T-helper 1 cell treated with Interleukin-12 subunit alpha and Interleukin-12 subunit beta and Interleukin-4 antibody, amounts not matched to agents 30 μg/mL and 1 μg/mL, for 36 hours (primary cell): ENCODE data around the gene NRP1.

ENCODE experiments used
- H3K27ac Mint-ChIP-seq: one replicate; pipeline ENCODE4 v1.8.0; 2021; ENCODE audit warnings: mild to moderate bottlenecking, mixed read lengths
- H3K27me3 Mint-ChIP-seq: one replicate; pipeline ENCODE4 v1.8.0; 2021; ENCODE audit warnings: low read depth, mixed read lengths
- H3K36me3 Mint-ChIP-seq: one replicate; pipeline ENCODE4 v1.8.0; 2021; ENCODE audit warnings: low read depth, mixed read lengths
- H3K4me1 Mint-ChIP-seq: one replicate; pipeline ENCODE4 v1.8.0; 2021; ENCODE audit warnings: low read depth, mixed read lengths
- H3K4me3 Mint-ChIP-seq: one replicate; pipeline ENCODE4 v1.8.0; 2021; ENCODE audit warnings: mild to moderate bottlenecking, moderate library complexity, mixed read lengths
- H3K9me3 Mint-ChIP-seq: one replicate; pipeline ENCODE4 v1.8.0; 2021; ENCODE audit warnings: mixed read lengths

Gene NRP1

DNA sequence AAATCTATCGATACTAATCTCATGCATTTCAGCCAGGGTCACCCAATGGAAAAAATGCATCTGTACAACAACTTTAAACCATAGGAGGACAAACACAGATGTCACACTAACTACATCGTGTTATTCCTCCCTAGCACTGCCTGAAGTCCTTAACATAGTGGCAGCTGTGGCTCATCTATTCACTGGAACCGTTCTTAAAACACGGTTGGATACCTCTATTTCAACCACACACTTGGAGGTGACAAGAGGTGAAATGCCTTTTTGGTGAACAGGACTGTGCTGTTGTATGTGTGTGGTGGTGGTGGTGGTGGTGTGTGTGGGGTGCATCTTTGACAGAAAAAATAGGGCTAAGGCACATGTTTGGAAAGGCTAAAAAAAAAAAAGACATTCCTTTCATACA, 93.1 kb downstream of the NRP1 start:
- Mint-ChIP-seq H3K27ac (no peak overlapping the region), H3K9me3 (no peaks in the 10 kb centered on the region), H3K36me3 (no peaks in the 10 kb centered on the region), H3K4me1 (no peaks in the 10 kb centered on the region), H3K4me3 (no peak overlapping the region), H3K27me3 (peaks cover 36% of the 10 kb centered on the region)

DNA sequence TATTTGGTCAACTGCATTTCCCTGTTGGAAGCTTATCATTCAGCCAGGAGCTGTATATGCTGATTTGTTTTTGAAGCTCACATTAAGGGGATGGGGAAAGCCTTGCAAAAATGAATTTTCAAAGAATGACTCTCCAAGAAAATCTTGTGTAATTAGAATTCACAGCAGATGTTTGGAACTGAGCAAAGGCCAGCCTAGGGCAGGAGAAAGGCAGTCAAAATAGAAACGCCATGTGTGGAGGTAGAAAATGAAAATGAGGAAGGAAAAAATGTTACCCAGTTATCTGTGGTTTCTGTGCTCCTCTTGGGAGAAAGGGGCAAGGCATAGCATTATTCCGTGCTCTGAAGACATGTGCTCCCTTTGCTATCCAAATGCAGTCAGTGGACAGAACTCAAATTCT, 93.5 kb downstream of the NRP1 start:
- Mint-ChIP-seq H3K4me1 (no peaks in the 10 kb centered on the region), H3K36me3 (no peaks in the 10 kb centered on the region), H3K27ac (no peak overlapping the region), H3K4me3 (no peak overlapping the region), H3K9me3 (no peaks in the 10 kb centered on the region), H3K27me3 (peaks cover 36% of the 10 kb centered on the region)

DNA sequence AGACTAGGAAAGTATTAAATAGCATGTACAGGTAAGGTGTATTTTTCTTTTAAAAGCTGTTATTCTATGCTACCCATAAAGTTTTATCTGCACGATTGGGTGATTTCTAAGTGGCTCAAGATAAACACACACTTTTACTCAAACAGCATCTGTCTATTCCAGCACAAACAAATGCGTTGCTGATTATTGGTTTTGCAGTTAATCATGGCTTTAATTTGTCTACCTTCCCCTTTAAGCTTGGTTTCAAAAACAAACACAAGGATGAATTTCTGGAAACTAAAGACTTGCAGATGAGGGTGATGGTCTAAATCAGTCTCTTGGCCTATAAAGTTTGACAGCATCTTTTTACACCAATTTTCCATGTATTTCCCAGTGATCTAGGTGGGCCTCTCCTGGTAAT, 94.2 kb downstream of the NRP1 start:
- peaks cover 33% of the 10 kb centered on the region for H3K27me3 Mint-ChIP-seq
- no peak overlapping the region for H3K4me3 Mint-ChIP-seq
- no peaks in the 10 kb centered on the region for H3K36me3 Mint-ChIP-seq
- no peak overlapping the region for H3K27ac Mint-ChIP-seq
- no peaks in the 10 kb centered on the region for H3K9me3 Mint-ChIP-seq
- no peaks in the 10 kb centered on the region for H3K4me1 Mint-ChIP-seq

DNA sequence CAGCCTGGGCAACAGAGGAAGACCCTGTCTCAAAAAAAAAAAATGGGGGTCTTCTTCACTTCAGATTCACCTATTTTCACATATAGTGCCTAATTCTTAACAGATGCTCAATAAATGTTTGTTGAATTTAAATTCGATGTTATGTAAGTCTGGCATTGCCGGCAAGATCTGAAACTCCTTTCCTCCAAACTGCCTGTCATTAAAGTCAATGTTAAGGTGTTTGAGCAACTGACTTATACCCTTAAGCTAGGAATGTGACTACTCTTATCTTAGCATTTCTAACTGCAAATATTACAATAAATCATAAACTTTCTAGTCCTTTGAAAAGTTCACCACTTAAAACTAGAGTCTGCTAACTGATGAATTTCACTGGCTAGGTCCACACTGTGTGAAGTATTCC, 95.2 kb downstream of the NRP1 start:
- Mint-ChIP-seq H3K4me1 (no peaks in the 10 kb centered on the region), H3K9me3 (no peaks in the 10 kb centered on the region), H3K4me3 (no peak overlapping the region), H3K27ac (no peak overlapping the region), H3K36me3 (no peaks in the 10 kb centered on the region), H3K27me3 (peaks cover 32% of the 10 kb centered on the region)

DNA sequence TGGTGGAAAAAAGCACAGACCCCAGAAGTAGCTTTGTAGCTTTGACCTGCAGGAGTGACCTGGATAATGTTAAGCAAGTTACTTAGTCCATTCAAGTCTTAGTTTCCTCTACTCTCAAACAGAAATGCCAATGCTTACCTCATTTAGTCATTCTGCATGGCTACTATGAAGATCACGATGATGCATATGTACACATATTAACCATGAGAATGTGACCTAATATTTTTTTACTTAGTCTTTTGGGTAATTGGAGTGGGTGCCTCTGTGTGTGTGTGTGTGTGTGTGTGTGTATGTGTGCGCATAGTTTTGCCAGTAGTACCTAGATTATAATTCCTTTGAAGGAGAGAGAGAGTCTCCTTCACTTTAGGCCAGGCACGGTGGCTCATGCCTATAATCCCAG, 95.8 kb downstream of the NRP1 start:
- H3K27me3 Mint-ChIP-seq = peaks cover 28% of the 10 kb centered on the region
- H3K4me1 Mint-ChIP-seq = no peaks in the 10 kb centered on the region
- H3K4me3 Mint-ChIP-seq = no peak overlapping the region
- H3K9me3 Mint-ChIP-seq = no peaks in the 10 kb centered on the region
- no peak overlapping the region for H3K27ac Mint-ChIP-seq
- no peaks in the 10 kb centered on the region for H3K36me3 Mint-ChIP-seq

DNA sequence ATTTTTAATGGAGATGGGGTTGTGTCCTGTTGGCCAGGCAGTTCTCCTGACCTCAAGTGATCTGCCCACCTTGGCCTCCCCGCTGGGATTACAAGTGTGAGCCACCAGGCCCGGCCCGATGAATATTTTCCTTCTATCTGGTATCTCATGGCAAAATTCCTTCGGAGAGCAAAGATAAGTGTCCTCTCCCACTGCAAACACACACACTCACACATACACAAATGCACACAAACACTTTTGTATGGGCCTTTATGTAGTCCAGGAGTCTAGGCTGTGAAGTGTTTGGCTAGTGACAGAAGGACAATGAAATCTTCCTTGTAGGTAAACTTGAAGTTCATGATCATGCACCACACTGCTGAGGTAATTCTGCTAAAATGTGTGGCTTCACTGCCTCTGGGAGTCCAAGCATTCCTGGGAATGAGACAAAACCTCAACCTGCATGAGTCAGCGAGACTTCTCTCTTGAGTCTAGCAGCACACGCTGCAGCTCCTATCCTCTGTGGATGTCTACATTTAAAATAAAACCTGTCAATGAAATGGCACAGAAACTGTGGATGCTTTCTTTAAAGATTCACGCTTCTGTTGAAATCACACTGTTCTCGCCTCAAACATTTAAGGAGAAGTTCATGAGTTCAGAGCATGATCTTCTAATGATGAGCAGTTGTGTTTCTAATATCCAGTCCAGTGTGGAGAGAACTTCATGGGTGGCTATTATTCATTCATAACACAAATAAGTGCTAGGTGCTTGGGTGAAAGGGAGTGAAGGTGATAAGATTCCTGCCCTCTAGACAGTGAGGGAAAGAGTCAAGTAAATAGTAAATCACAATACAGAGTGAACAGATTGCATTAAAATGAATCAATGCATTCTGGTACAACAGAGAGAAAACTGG, 96.5 kb downstream of the NRP1 start:
- peaks cover 24% of the 10 kb centered on the region for H3K27me3 Mint-ChIP-seq
- no peak overlapping the region for H3K4me3 Mint-ChIP-seq
- no peaks in the 10 kb centered on the region for H3K9me3 Mint-ChIP-seq
- no peaks in the 10 kb centered on the region for H3K4me1 Mint-ChIP-seq
- H3K27ac Mint-ChIP-seq = no peak overlapping the region
- no peaks in the 10 kb centered on the region for H3K36me3 Mint-ChIP-seq

DNA sequence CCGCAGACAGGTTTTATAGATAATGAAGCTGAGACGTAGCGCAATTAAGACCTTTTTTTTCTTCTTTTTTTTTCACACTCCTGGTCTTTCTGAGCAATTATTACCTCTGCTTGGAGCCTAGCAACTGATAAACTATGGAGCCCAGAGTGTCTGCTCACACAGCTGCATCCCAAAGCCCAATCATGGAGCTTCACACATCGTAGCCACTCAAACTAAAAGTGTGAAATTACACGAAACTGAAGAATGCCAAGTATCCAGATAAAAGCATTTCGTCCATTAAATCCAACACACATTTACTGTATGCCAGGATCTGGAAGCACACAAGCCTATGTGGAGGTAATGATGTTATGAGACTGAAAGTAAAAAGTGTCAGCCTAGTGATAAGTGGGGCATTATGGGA, 97.6 kb downstream of the NRP1 start:
- H3K4me3 Mint-ChIP-seq = no peak overlapping the region
- H3K36me3 Mint-ChIP-seq = no peaks in the 10 kb centered on the region

DNA sequence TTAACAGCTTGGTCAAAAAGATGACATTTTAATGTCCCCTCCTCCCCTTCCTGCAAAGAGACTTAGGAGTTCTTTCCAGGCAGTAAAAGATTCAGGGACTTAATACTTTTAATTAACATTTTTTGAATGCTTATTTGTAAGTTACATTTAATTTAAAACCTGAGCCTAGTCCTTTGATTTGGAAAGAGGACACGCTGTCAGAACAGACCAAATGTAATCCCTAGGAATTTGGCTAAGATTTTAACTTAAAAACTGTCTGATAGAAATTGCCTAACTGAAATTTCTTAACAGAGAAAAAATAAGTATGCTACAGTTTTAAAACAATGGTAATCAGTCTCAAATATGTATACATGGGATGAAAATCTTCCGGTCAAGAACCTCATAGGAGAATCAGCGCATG, 98.5 kb downstream of the NRP1 start:
- peaks cover 17% of the 10 kb centered on the region for H3K27me3 Mint-ChIP-seq
- no peak overlapping the region for H3K4me3 Mint-ChIP-seq
- no peaks in the 10 kb centered on the region for H3K36me3 Mint-ChIP-seq
- no peak overlapping the region for H3K27ac Mint-ChIP-seq
- no peaks in the 10 kb centered on the region for H3K9me3 Mint-ChIP-seq
- H3K4me1 Mint-ChIP-seq = no peaks in the 10 kb centered on the region

More for the DNA sequence above, 97.6 kb downstream of the NRP1 start:
- H3K27ac Mint-ChIP-seq = no peak overlapping the region
- H3K4me1 Mint-ChIP-seq = no peaks in the 10 kb centered on the region
- peaks cover 24% of the 10 kb centered on the region for H3K27me3 Mint-ChIP-seq
- H3K9me3 Mint-ChIP-seq = no peaks in the 10 kb centered on the region

DNA sequence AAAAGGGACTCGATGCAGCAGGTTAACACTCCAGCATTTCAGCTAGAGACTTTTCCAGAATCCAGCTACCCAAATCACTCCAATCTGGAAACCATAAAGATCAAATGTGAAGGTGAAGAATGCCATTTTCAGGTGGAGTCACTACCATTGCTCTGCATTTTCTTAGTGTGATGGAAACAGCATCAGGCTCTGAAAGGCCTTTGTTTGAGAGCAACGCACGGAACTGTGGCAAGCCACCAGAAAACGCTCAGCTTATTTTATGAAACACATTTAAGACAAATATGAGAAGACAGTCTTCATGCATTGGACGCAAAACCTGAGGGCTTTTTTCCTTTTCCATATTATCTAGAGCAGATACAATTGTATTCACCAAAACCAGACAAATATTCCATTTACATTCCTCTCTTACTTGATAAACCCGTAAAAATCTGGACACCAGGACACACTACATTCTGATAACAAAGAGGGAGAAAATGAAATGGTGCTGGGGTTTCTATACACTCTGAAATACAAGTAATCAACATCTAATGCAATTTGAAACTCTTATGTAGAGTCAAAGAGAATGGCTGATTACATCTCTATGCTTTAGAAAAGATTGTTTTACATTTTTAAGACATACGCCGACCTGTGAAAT, 99.1 kb downstream of the NRP1 start:
- Mint-ChIP-seq H3K4me1 (no peaks in the 10 kb centered on the region), H3K36me3 (no peaks in the 10 kb centered on the region), H3K4me3 (no peak overlapping the region), H3K27ac (no peak overlapping the region), H3K27me3 (peaks cover 11% of the 10 kb centered on the region), H3K9me3 (no peaks in the 10 kb centered on the region)

DNA sequence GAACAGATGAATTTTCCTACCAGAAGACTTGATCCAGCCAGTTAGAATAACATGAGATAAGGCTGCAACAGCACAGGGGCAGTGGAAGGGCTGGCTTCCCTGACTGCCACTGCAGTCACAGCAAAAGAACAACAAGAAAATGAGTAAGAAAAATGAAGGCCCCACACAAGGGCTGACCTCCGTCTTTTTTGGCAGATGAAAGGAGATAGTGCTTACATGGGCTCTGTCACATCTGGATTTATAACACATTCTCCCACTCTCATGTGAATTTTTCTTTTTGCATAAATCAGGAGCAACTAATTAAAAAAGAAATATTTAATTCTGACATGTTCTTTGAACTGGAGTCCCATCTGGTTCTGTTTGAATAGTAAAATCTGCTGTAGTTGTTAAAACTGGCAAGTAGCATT, 99.6 kb downstream of the NRP1 start:
- Mint-ChIP-seq H3K9me3 (no peaks in the 10 kb centered on the region), H3K27ac (no peak overlapping the region), H3K4me1 (no peaks in the 10 kb centered on the region), H3K27me3 (peaks cover 10% of the 10 kb centered on the region), H3K36me3 (no peaks in the 10 kb centered on the region), H3K4me3 (no peak overlapping the region)

DNA sequence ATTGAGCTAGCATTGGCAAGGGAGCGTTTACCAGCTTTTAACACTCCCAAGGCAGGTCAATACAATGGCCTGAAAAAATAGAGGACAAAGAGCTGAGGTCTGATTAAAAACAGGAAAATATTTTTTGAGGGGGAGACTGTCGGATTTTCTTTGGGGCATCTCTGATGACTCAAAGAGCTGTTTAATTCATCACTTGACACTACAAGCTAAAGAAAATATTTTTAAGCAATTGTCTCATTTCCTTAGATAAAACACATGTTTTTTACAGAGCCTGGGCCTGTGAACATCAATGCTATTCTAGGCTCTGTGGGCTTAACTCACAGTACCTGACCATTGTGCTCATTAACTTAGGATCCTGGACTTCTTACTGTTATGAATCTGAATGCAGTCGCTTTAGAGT, 100.8 kb downstream of the NRP1 start:
- peaks cover 15% of the 10 kb centered on the region for H3K27me3 Mint-ChIP-seq
- H3K4me1 Mint-ChIP-seq = no peaks in the 10 kb centered on the region
- no peak overlapping the region for H3K27ac Mint-ChIP-seq
- no peaks in the 10 kb centered on the region for H3K9me3 Mint-ChIP-seq
- H3K4me3 Mint-ChIP-seq = no peak overlapping the region
- H3K36me3 Mint-ChIP-seq = no peaks in the 10 kb centered on the region

DNA sequence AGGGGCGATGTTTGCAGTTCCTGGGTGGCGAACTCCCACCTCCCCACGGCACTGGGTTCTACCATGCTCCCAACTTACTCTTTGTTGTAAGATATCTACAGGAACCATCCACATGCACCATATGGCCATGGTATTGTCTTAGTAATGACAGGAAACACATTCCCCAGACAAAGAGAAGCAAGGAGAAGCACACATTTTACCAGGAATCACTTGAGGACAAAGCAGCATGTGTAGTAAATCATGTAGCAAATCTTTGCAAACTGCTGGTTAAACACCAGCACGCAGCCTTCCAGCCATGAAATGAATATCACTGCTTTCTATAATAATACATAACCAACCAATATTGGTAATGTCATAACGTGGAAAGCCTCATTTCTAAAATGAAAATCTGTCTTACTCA, 101.2 kb downstream of the NRP1 start:
- Mint-ChIP-seq H3K9me3 (no peaks in the 10 kb centered on the region), H3K4me1 (no peaks in the 10 kb centered on the region), H3K4me3 (no peak overlapping the region), H3K36me3 (no peaks in the 10 kb centered on the region), H3K27ac (no peak overlapping the region), H3K27me3 (peaks cover 15% of the 10 kb centered on the region)

DNA sequence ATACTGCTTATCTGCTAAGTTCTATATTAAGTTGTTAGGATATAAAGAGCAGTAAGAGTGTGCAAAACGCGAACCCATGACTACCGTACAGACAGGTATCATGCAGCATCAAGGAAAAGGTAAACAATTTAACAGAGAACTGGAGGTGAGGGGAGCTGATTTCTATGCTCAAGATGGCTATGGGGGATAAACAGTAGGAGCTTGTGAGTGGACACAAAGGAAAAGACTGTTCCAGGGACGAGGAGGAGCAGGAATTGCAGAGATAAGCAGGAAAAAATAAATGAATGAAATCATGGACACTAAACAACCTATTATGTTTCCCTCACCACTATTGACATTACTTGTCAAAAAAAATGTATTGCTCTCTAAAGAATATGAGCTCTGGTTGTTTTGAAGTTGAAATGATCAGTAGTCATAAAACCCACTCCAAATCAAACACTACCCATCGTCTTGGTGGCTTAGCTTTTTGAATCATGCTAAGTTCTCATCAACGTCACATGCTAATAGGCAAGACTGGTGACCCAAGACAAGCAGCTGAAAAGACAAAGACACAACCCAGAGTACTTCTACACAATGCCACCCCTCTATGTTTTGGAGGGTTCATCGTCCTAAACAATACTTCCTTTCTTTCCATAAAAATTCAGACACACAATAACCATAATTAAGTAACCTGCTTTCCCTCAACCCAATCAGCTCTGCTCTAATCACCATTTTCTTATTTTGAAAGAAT, 102.7 kb downstream of the NRP1 start:
- Mint-ChIP-seq H3K36me3 (no peaks in the 10 kb centered on the region), H3K27me3 (peaks cover 15% of the 10 kb centered on the region), H3K4me1 (no peaks in the 10 kb centered on the region), H3K9me3 (no peaks in the 10 kb centered on the region), H3K4me3 (no peak overlapping the region), H3K27ac (no peak overlapping the region)

DNA sequence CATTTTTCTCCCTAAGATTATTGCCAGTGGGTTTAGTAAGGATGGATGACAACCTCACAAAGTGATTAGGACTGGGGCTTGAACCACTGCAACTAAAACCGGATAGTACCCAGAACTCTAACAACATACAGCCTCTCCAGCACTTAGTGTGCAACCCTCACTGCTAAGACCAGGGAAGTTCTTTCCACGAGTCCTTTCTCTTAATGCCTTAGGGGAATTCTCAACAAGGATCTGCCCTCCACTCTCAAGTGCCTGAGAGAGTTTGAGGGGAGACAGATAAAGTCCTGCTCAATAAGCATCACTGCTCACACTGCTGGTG, 104.6 kb downstream of the NRP1 start:
- H3K4me1 Mint-ChIP-seq = no peaks in the 10 kb centered on the region
- H3K27me3 Mint-ChIP-seq = peaks cover 16% of the 10 kb centered on the region
- H3K9me3 Mint-ChIP-seq = no peaks in the 10 kb centered on the region
- no peak overlapping the region for H3K4me3 Mint-ChIP-seq
- no peak overlapping the region for H3K27ac Mint-ChIP-seq
- no peaks in the 10 kb centered on the region for H3K36me3 Mint-ChIP-seq
